Gastrocnemius medialis (tissue), 4 donors: ENCODE measurements around the gene DNAJB12. TPM values are rescaled to one million over a fixed set of nuclear protein-coding genes. Genes with fewer than 3 reads are reported as not detected.

Source experiments
- ATAC-seq, 2 donors: fragments of 150-250 bp; one replicate each; pipeline ENCODE4 v1.9.1; 2016
- DNase-seq, 2 donors: peaks; one replicate each; pipeline ENCODE4 v3.0.0-alpha.2; 2019
- H3K27ac ChIP-seq, 4 donors: fragments of 200-600 bp; sonication (generic); 1 replicate in 1 of 4; 2 replicates in 3 of 4; pipeline ENCODE4 v1.5.1; 2016 to 2018; ENCODE audit warnings: mild to moderate bottlenecking in 2 of 4, moderate library complexity in 1 of 4
- H3K27me3 ChIP-seq, 3 donors: fragments of 200-600 bp; sonication (generic) in 2 of 3; 1 replicate in 1 of 3; 2 replicates in 2 of 3; pipeline versions ENCODE4 v1.5.1 to v1.6.0; 2016 to 2019; ENCODE audit warnings: mild to moderate bottlenecking in 1 of 3, moderate library complexity in 1 of 3
- H3K36me3 ChIP-seq, 2 donors: fragments of 200-600 bp; sonication (generic) in 1 of 2; one replicate each; pipeline ENCODE4 v1.5.1; 2017 to 2018
- H3K4me1 ChIP-seq, 2 donors: fragments of 200-600 bp; sonication (generic) in 1 of 2; one replicate each; pipeline ENCODE4 v1.5.1; 2016 to 2017; ENCODE audit warnings: mild to moderate bottlenecking in 2 of 2
- H3K4me3 ChIP-seq, 4 donors: fragments of 200-600 bp; sonication (generic) in 3 of 4; 1 replicate in 1 of 4; 2 replicates in 3 of 4; pipeline ENCODE4 v1.5.1; 2016 to 2019; ENCODE audit warnings: mild to moderate bottlenecking in 2 of 4
- H3K9me3 ChIP-seq, 3 donors: fragments of 200-600 bp; sonication (generic) in 2 of 3; 1 replicate in 1 of 3; 2 replicates in 2 of 3; pipeline ENCODE4 v1.5.1; 2016 to 2019
- CTCF ChIP-seq, 5 experiments: fragments of 450-650 bp in 3 of 5; fragments of 200-600 bp in 2 of 5; sonication (generic) in 2 of 5; IDR thresholded peaks in 4 of 5; conservative IDR thresholded peaks in 1 of 5; 1 replicate in 4 of 5; 2 replicates in 1 of 5; pipeline ENCODE4 v1.5.1; 2016 to 2019; ENCODE audit warnings: antibody characterized with exemption in 5 of 5, mild to moderate bottlenecking in 3 of 5, moderate library complexity in 3 of 5
- POLR2A ChIP-seq, 2 donors: fragments of 450-650 bp; IDR thresholded peaks; one replicate each; pipeline ENCODE4 v1.6.1; 2017; ENCODE audit warnings: antibody characterized with exemption in 2 of 2, mild to moderate bottlenecking in 2 of 2, moderate library complexity in 2 of 2
- in situ Hi-C, 4 donors: fragments of 200-750 bp; cut with MboI; loops; one replicate each; pipeline versions ENCODE4 v1.15.0 to v1.8.0; 2017; ENCODE audit warnings: low sequenced_read_pairs in 4 of 4
- intact Hi-C: fragments of 100-400 bp; cut with DNase I; formaldehyde crosslinking; loops from one replicate; pipeline ENCODE4 v1.15.1; 2023; ENCODE audit warnings: low total_unique reads
- total RNA-seq, 4 donors: library from RNA; depleted of rRNA; stranded (reverse); fragments of >200 nt; gene quantifications; one replicate each; pipeline versions ENCODE4 v1.1.0 to v1.2.3, GENCODE V29; 2016

Gene DNAJB12
- total RNA-seq, 4 donors from 2014 or later: 35.8 to 49.7 (median 39.0) TPM

- TF ChIP-seq CTCF (IDR thresholded peaks at IDR 0.05 in 4 of 5, conservative IDR thresholded peaks at IDR 0.05 in 1 of 5) (no peak), POLR2A (IDR thresholded peaks at IDR 0.05) (no peak)
- Histone ChIP-seq H3K27ac (peak overlapping the region in 1 of 4 donors; percentile 98), H3K9me3 (no peaks in the 10 kb centered on the region), H3K4me3 (no peak overlapping the region), H3K27me3 (no peaks in the 10 kb centered on the region), H3K36me3 (no peaks in the 10 kb centered on the region), H3K4me1 (peaks cover 20 to 24% of the 10 kb centered on the region in 2 donors)
- intact Hi-C loops (loop anchor here (5.0 kb wide), 1 partner anchor 336 kb away; the partner anchor contains the start of gene MCU), in situ Hi-C loops (loop anchor here (25.0 kb wide), 3 partner anchors 331 to 806 kb away; partner anchors contain the start of genes ECD (in 4 of the 4), FAM149B1 (in 4 of the 4) and MCU (in 3 of the 4))
- ATAC-seq: no peak
- no peak for DNase-seq
These were observed 1.4 kb upstream of the DNAJB12 start for GRCh38 chr10:72356115-72356514.

- peak overlapping the region; percentile 83 to 95 (median 86) for H3K4me3 ChIP-seq
- H3K4me1 ChIP-seq: peaks cover 20 to 24% of the 10 kb centered on the region in 2 donors
- no peaks in the 10 kb centered on the region for H3K9me3 ChIP-seq
- ATAC-seq (peak in 1 of 2 donors; percentile 2), DNase-seq (no peak)
- in situ Hi-C loops (loop anchor here (25.0 kb wide), 3 partner anchors 332 to 807 kb away; partner anchors contain the start of genes ECD (in 4 of the 4), FAM149B1 (in 4 of the 4) and MCU (in 3 of the 4)), intact Hi-C loops (loop anchor here (5.0 kb wide), 1 partner anchor 337 kb away; the partner anchor contains the start of gene MCU)
- no peaks in the 10 kb centered on the region for H3K27me3 ChIP-seq
- H3K36me3 ChIP-seq: no peaks in the 10 kb centered on the region
- peak overlapping the region; percentile 93 to 100 (median 98) for H3K27ac ChIP-seq
- TF ChIP-seq POLR2A (IDR thresholded peaks at IDR 0.05): no peak
- TF ChIP-seq CTCF (IDR thresholded peaks at IDR 0.05 in 4 of 5, conservative IDR thresholded peaks at IDR 0.05 in 1 of 5): no peak
These were observed 466 bp upstream of the DNAJB12 start for GRCh38 chr10:72355214-72355555.

GRCh38 chr10:72353965-72354355, 759 bp downstream of the DNAJB12 start:
- in situ Hi-C loops: loop anchor here (25.0 kb wide), 3 partner anchors 333 to 808 kb away; partner anchors contain the start of genes ECD (in 4 of the 4), FAM149B1 (in 4 of the 4) and MCU (in 3 of the 4)
- peak overlapping the region; percentile 83 to 95 (median 86) for H3K4me3 ChIP-seq
- TF ChIP-seq POLR2A (IDR thresholded peaks at IDR 0.05) (no peak), CTCF (IDR thresholded peaks at IDR 0.05 in 4 of 5, conservative IDR thresholded peaks at IDR 0.05 in 1 of 5) (no peak)
- DNase-seq (peak in 1 of 2 donors; percentile 35), ATAC-seq (peak; percentile 24 to 34)
- peak overlapping the region; percentile 93 to 100 (median 98) for H3K27ac ChIP-seq
- H3K9me3 ChIP-seq: no peaks in the 10 kb centered on the region
- H3K27me3 ChIP-seq: no peaks in the 10 kb centered on the region
- H3K36me3 ChIP-seq: no peaks in the 10 kb centered on the region
- H3K4me1 ChIP-seq: peaks cover 20 to 24% of the 10 kb centered on the region in 2 donors
- intact Hi-C loops: loop anchor here (5.0 kb wide), 1 partner anchor 1688 kb away; no protein-coding TSS in a partner anchor

GRCh38 chr10:72353028-72353964, 1.4 kb downstream of the DNAJB12 start:
- no peaks in the 10 kb centered on the region for H3K27me3 ChIP-seq
- intact Hi-C loops (loop anchor here (5.0 kb wide), 1 partner anchor 1689 kb away; no protein-coding TSS in a partner anchor), in situ Hi-C loops (loop anchor here (25.0 kb wide), 3 partner anchors 334 to 809 kb away; partner anchors contain the start of genes ECD (in 4 of the 4), FAM149B1 (in 4 of the 4) and MCU (in 3 of the 4))
- peak overlapping the region; percentile 83 to 95 (median 86) for H3K4me3 ChIP-seq
- ATAC-seq (peak; percentile 48 to 53), DNase-seq (peak in 1 of 2 donors; percentile 68)
- peaks cover 0 to 6% of the 10 kb centered on the region in 2 donors for H3K36me3 ChIP-seq
- H3K9me3 ChIP-seq: no peaks in the 10 kb centered on the region
- TF ChIP-seq POLR2A (IDR thresholded peaks at IDR 0.05): peak; percentile 66 to 81
- no peak for TF ChIP-seq CTCF (IDR thresholded peaks at IDR 0.05 in 4 of 5, conservative IDR thresholded peaks at IDR 0.05 in 1 of 5)
- peaks cover 20 to 24% of the 10 kb centered on the region in 2 donors for H3K4me1 ChIP-seq
- H3K27ac ChIP-seq: peak overlapping the region; percentile 93 to 100 (median 98)
